Posterior cingulate gyrus (tissue), 11 donors: ENCODE results near the gene SNX30.

Experiments used
- DNase-seq, 10 donors: peaks; one replicate each; pipeline versions ENCODE4 v3.0.0 to v3.0.0-alpha.2; 2020 to 2021; ENCODE audit warnings: mixed read lengths in 3 of 10
- intact Hi-C: fragments of 100-400 bp; cut with DNase I; formaldehyde crosslinking; loops from one replicate; pipeline ENCODE4 v1.15.1; 2023

The SNX30 gene

GRCh38 chr9:112815868-112816267 lies 65.3 kb downstream of the SNX30 start:
- intact Hi-C loops: no loop called here
- no peak for DNase-seq

GRCh38 chr9:112817860-112818203 lies 67.3 kb downstream of the SNX30 start:
- no peak for DNase-seq
- intact Hi-C loops: no loop called here

GRCh38 chr9:112819635-112820496 lies 69.3 kb downstream of the SNX30 start:
- peak in 2 of 10 donors; percentile 23 to 78 for DNase-seq
- intact Hi-C loops: no loop called here

GRCh38 chr9:112820881-112821280 lies 70.3 kb downstream of the SNX30 start:
- intact Hi-C loops: no loop called here
- no peak for DNase-seq

DNA sequence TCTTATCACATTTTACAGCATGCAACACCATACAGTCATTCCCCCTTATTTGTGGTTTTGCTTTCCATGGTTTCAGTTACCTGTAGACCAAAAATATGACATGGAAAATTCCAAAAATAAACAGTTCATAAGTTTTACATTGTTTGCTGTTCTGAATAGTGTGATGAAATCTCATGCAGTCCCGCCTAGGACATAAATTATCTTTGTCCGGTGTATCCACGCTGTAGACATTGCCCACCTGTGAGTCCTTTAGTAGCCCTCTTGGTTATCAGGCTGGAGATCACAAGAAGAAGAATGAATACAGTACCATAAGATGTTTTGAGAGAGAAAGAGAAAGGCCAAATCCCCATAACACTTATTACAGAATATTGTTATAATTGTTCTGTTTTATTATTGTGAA lies 72.1 kb downstream of the SNX30 start:
- no peak for DNase-seq
- intact Hi-C loops: no loop called here

GRCh38 chr9:112823257-112823656 lies 72.7 kb downstream of the SNX30 start:
- intact Hi-C loops: no loop called here
- DNase-seq: no peak

- peak in 1 of 10 donors; percentile 37 for DNase-seq
- intact Hi-C loops: no loop called here
These were observed 80.8 kb downstream of the SNX30 start for GRCh38 chr9:112831281-112831851.

DNA sequence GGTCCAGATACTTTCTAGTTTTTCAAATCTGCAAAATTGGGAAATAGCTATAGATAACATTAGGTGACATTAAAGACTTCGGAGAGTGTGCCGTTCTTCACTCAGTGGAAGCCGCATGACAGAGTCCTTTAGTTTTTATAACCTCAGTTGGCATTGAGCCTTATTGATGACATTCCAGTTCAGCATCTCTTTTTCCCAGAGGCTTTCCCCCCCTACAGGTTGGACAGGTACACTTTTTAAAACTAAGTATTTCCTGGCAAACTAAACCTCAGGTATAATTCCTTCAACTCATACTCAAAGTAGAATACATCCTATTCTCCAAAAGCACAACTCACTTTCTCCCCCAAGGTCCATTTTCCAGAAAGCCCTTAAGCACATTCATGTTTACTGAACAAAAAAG lies 81.4 kb downstream of the SNX30 start:
- intact Hi-C loops: no loop called here

GRCh38 chr9:112833081-112833480 lies 82.5 kb downstream of the SNX30 start:
- intact Hi-C loops: no loop called here
- no peak for DNase-seq

More for the DNA sequence above, 81.4 kb downstream of the SNX30 start:
- DNase-seq: no peak

DNA sequence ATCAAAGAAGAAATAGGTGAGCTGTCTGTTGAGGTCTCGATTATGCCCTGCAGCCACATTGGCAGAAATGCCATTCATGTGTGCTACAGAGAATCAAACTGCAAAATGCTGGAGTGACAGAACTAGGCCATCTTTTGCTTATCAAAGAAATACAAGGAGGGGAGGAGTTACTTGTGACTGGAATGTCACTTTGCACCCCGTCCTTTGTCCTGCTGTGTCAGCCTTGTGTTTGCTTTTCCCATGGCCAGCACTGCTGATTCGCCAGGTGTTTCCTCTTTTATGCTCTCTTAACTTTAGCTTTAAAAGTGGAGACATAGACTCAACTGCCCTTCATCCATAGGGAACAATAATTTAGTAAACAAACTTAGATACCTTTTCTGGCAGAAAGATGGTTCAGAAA lies 85.8 kb downstream of the SNX30 start:
- intact Hi-C loops: no loop called here

GRCh38 chr9:112838342-112838741 lies 87.8 kb downstream of the SNX30 start:
- intact Hi-C loops: no loop called here
- DNase-seq: no peak

More for the DNA sequence above, 85.8 kb downstream of the SNX30 start:
- DNase-seq: no peak

- intact Hi-C loops: no loop called here
- DNase-seq: no peak
These were observed 88.8 kb downstream of the SNX30 start for GRCh38 chr9:112839331-112839730.

DNA sequence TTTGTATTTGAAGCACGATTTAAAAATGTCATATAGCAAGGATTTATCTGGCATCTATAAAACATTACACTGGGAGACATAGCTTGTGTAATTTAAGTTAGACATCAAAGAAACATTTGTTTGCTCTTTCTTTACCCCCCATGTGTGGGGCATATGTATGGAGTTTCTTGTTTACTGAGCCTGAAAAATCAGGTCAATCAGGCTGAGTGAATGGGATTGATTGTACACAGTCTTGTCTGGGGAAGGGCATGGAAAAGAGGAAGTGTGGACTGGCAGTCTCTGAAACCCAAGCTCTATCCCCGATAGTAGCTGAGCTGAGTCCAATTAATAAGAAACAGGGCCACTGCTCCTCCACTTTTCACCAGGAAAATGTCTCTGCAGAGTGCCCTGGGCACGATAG lies 90.7 kb downstream of the SNX30 start:
- no peak for DNase-seq
- intact Hi-C loops: no loop called here

DNA sequence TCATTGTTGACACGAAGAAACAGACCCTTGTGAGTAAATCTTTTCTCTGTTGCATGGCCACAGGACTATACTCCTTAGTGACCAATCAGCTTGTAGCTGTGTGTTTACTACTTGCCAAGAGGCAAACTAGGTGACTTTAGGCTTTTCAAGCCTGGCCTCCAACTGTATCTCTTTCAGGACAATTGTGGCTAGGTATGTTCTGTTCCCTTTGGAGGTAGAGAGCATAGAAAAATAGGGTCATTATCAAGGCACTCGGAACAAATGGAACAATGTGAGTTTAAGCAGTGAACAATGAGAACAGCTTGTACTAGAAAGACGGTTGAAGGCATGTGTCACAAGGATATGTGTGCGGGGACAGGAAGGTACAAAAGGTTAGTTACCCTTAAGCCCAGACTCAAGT lies 92.0 kb downstream of the SNX30 start:
- DNase-seq: no peak
- intact Hi-C loops: no loop called here

DNA sequence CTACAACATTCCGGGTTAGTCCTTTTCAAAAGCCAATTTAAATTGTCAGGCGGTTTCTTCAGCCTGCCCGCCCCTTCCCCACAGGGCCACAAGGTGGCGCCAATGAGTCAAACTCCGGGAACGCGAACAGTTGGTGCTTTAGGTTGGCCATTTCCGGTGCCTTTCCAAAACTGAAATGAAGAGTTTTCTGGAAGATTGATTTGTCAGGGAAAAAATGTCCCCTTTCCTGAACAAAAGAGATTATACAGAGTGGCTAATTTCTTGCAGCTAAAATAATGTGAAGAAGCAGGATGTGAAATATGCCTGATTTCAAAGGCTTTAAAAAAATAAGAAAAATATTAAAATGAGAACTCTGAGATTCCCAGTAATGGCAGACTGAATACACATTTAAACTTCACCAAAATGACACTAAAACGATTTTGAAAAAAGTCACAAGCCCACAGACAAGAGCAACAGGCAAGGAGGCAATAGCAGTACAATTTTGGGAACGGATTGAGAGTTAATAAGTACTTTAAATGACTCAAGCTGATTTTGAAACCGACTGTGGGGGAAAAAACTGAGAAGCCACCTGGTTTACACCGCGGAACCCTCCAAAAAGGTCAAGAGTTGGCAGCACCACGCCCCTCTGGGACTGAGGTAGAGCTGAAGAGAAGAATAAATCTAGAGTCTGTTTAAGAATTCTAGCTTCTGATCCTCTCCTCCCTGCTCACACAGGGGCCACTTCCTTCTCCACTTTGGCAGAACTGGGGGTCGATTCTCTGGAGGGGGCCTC lies 94.4 kb downstream of the SNX30 start:
- intact Hi-C loops: loop anchor here (2.0 kb wide), 1 partner anchor 94 kb away; the partner anchor contains the start of gene SNX30
- peak; percentile 51 to 96 (median 79) for DNase-seq

- DNase-seq: peak in 6 of 10 donors; percentile 27 to 89 (median 74)
- intact Hi-C loops: no loop called here
These were observed 96.2 kb downstream of the SNX30 start for GRCh38 chr9:112846528-112847488.

- intact Hi-C loops: no loop called here
- DNase-seq: no peak
These were observed 98.0 kb downstream of the SNX30 start for GRCh38 chr9:112848316-112849151.

DNA sequence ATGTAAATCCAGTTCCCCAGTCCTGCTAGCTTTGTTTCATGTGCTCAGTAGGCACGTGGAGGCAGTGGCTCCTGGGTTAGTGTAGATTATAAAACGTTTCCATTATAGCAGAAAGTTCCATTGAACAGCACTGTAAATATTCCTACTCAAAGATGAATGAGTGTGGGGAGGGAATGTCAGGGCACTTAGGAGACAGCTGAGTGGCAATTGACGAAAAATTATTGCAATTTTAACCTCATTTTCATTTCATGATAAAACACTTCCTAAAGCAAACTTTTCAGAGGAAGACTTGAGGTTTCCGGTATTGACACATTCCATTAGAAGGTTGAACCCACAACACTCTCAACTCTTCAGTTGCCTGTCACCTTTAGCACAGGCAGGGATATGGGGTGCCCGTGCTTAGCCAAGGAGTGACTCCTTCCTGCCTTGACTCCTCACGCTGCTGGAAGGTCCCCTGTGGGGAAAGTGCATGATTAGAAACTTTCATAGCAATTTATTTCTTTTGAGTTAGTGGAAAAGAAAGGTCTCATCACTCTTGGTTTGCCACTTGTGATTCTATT lies 98.9 kb downstream of the SNX30 start:
- intact Hi-C loops: no loop called here
- DNase-seq: no peak

- no peak for DNase-seq
- intact Hi-C loops: no loop called here
These were observed 100.3 kb downstream of the SNX30 start for GRCh38 chr9:112850840-112851239.
